DMS153 (cell line): ENCODE results near the gene TRIM16.
"Not testable (repeated sequence)": the region's sequence is repeated elsewhere in the genome, so short reads cannot be mapped to it uniquely, and the experiment has no call there.

Experiments used
- DNase-seq: peaks from one replicate; lab custom pipeline; 2025; lab: John Stamatoyannopoulos, UW

The TRIM16 gene

GRCh38 chr17:15683824-15684478 lies at the start of gene TRIM16:
TRIM16 (minus strand) TSS chr17:15684311; CDS start chr17:15651609, 32,702 bp downstream.
- not testable (repeated sequence) for DNase-seq

- DNase-seq = not testable (repeated sequence)
These were observed 49.2 kb upstream of the TRIM16 start for GRCh38 chr17:15733174-15733789.

- not testable (repeated sequence) for DNase-seq
These were observed 47.8 kb upstream of the TRIM16 start, which contains the start of gene TBC1D26 for GRCh38 chr17:15731900-15732299. TBC1D26 (plus strand) TSS chr17:15732283; CDS start chr17:15735349, 3,066 bp downstream.

- DNase-seq = not testable (repeated sequence)
These were observed 46.4 kb upstream of the TRIM16 start for GRCh38 chr17:15730535-15730934.

GRCh38 chr17:15716601-15717563 lies 32.8 kb upstream of the TRIM16 start:
- not testable (repeated sequence) for DNase-seq

GRCh38 chr17:15708879-15709278 lies 24.8 kb upstream of the TRIM16 start:
- DNase-seq = not testable (repeated sequence)

GRCh38 chr17:15704813-15705212 lies 20.7 kb upstream of the TRIM16 start:
- DNase-seq = not testable (repeated sequence)

- not testable (repeated sequence) for DNase-seq
These were observed 20.1 kb upstream of the TRIM16 start for GRCh38 chr17:15704239-15704638.

- DNase-seq = not testable (repeated sequence)
These were observed 15.8 kb upstream of the TRIM16 start for GRCh38 chr17:15699937-15700336.

GRCh38 chr17:15699413-15699924 lies 15.4 kb upstream of the TRIM16 start, which contains the start of gene ZNF286A:
ZNF286A (plus strand) TSS chr17:15699752; CDS start chr17:15700330, 578 bp downstream.
- DNase-seq = peak; percentile 89

- not testable (repeated sequence) for DNase-seq
These were observed 14.9 kb upstream of the TRIM16 start for GRCh38 chr17:15698967-15699366.

GRCh38 chr17:15687494-15687893 lies 3.4 kb upstream of the TRIM16 start:
- DNase-seq = not testable (repeated sequence)

- DNase-seq = not testable (repeated sequence)
These were observed 976 bp downstream of the TRIM16 start for GRCh38 chr17:15683135-15683534.

- not testable (repeated sequence) for DNase-seq
These were observed 8.1 kb downstream of the TRIM16 start for GRCh38 chr17:15675991-15676390.

- not testable (repeated sequence) for DNase-seq
These were observed 9.5 kb downstream of the TRIM16 start for GRCh38 chr17:15674640-15675039.

GRCh38 chr17:15669526-15669925 lies 14.6 kb downstream of the TRIM16 start:
- DNase-seq = not testable (repeated sequence)

GRCh38 chr17:15663691-15664090 lies 20.4 kb downstream of the TRIM16 start:
- DNase-seq = no peak

- DNase-seq = no peak
These were observed 20.9 kb downstream of the TRIM16 start for GRCh38 chr17:15663176-15663575.

GRCh38 chr17:15662681-15663080 lies 21.4 kb downstream of the TRIM16 start:
- DNase-seq = no peak

- no peak for DNase-seq
These were observed 24.0 kb downstream of the TRIM16 start for GRCh38 chr17:15660077-15660476.

- no peak for DNase-seq
These were observed 24.4 kb downstream of the TRIM16 start for GRCh38 chr17:15659663-15660062.

- DNase-seq = no peak
These were observed 24.9 kb downstream of the TRIM16 start for GRCh38 chr17:15659236-15659635.
